Activated CD8-positive, alpha-beta memory T cell treated with anti-CD3 and anti-CD28 coated beads for 1 hour (primary cell): Measurements from ENCODE around the gene DDX10.

Experiments used
- DNase-seq, 2 donors: peaks; one replicate each; pipeline ENCODE4 v3.0.0-alpha.2; 2020; ENCODE audit warnings: low read depth in 1 of 2; ENCODE audit errors: extremely low read depth in 1 of 2

DDX10 gene

GRCh38 chr11:108927791-108928545 is 263.1 kb downstream of the DDX10 start:
- DNase-seq: no peak

- no peak for DNase-seq
Observed at GRCh38 chr11:108929241-108929640, 264.4 kb downstream of the DDX10 start.

GRCh38 chr11:108931168-108931567 is 266.3 kb downstream of the DDX10 start:
- no peak for DNase-seq

GRCh38 chr11:108933630-108934029 is 268.8 kb downstream of the DDX10 start:
- DNase-seq: no peak

GRCh38 chr11:108934289-108934688 is 269.4 kb downstream of the DDX10 start:
- DNase-seq: no peak

GRCh38 chr11:108934696-108935095 is 269.8 kb downstream of the DDX10 start:
- no peak for DNase-seq

GRCh38 chr11:108937746-108938145 is 272.9 kb downstream of the DDX10 start:
- DNase-seq: no peak

- DNase-seq: no peak
Observed at GRCh38 chr11:108938604-108939003, 273.7 kb downstream of the DDX10 start.

GRCh38 chr11:108939135-108939534 is 274.3 kb downstream of the DDX10 start:
- no peak for DNase-seq

GRCh38 chr11:108943853-108944252 is 279.0 kb downstream of the DDX10 start:
- no peak for DNase-seq

GRCh38 chr11:108944471-108945178 is 279.8 kb downstream of the DDX10 start:
- DNase-seq: no peak

- no peak for DNase-seq
Observed at GRCh38 chr11:108945341-108945740, 280.5 kb downstream of the DDX10 start.

GRCh38 chr11:108947654-108948570 is 283.0 kb downstream of the DDX10 start:
- no peak for DNase-seq

- no peak for DNase-seq
Observed at GRCh38 chr11:108958368-108959104, 293.7 kb downstream of the DDX10 start.

GRCh38 chr11:108959105-108959761 is 294.4 kb downstream of the DDX10 start:
- no peak for DNase-seq

GRCh38 chr11:108959874-108960273 is 295.0 kb downstream of the DDX10 start:
- no peak for DNase-seq

GRCh38 chr11:108960501-108960900 is 295.6 kb downstream of the DDX10 start:
- DNase-seq: no peak

GRCh38 chr11:108961095-108961494 is 296.2 kb downstream of the DDX10 start:
- no peak for DNase-seq

- no peak for DNase-seq
Observed at GRCh38 chr11:108963118-108963517, 298.2 kb downstream of the DDX10 start.
